ENCODE data around the gene PRKD1. TPM values are rescaled to one million over a fixed set of nuclear protein-coding genes. Genes with fewer than 3 reads are reported as not detected.

The PRKD1 gene
- total RNA-seq, 3 donors from 2014 or later, result 0.93 to 10.2 (median 3.1) TPM

DNA sequence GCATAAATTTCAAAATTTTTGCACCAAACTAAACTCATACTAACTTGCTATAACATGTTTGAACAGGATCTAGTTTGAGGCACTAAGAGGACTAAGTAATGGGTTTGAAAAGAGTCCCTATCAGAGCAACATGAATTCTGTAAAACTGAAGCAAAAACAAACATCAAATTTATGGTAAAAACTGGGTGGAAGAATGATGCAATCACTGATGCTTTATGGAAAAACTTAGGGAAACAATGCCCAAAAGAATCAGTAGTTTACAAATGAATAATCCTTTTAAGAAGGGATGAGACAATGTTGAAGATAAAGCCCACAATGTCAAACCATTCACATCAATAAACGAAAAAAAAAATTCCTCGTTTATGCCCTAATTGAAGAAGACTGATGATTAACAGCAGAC, 88.9 kb downstream of the PRKD1 start:
- Histone ChIP-seq H3K36me3 (ENCODE audit: low read depth) (no peaks in the 10 kb centered on the region), H3K9me3 (peaks cover 29% of the 10 kb centered on the region), H3K4me3 (no peak overlapping the region), H3K4me1 (ENCODE audit: low read depth) (no peaks in the 10 kb centered on the region)
- intact Hi-C loops (cut with DNase I, micrococcal nuclease), result no loop called here
- ATAC-seq, result no peak
- no peak for DNase-seq
- TF ChIP-seq CTCF (IDR thresholded peaks at IDR 0.05), result no peak

DNA sequence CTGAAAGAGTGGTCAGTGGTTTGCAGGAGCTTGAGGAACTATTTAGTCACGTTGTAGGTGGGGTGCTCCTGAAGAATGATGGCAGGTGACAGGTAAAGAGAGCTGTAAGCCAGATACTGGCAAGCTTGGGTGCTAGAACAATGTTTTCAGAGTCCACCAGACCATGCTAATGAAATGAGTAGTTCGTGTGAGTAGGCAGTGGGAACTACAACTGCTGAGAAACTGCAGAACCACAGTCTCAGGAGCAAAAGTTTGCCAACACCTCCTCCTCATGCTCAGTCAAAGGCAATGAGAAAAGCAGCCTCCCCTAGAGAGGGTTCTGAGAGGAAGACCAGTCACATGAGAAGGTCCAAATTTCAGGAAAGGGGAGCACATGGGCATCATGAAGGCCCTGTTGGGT, 91.3 kb downstream of the PRKD1 start:
- no peak for DNase-seq
- no peak for TF ChIP-seq CTCF (IDR thresholded peaks at IDR 0.05)
- H3K9me3 ChIP-seq, result peaks cover 25% of the 10 kb centered on the region

DNA sequence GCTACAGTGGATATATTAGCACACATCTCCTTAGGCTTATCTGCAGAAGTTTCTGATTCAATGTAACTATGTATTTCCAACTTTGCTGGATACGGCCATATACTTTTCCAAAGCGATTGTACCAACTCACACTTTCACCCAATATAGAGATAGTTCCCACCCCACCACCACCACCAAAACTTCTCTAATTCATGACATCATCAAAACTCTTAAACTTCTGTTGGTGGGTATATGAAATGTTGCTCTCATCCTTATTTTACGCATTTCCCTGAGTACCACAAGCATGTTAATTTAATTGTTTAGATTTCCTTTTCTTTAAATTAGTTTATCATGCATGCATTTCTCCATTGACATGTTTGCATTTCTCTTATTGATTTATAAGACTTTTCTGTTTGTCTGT, 95.6 kb downstream of the PRKD1 start:
- TF ChIP-seq CTCF (IDR thresholded peaks at IDR 0.05), result no peak
- Histone ChIP-seq H3K4me1 (ENCODE audit: low read depth) (no peaks in the 10 kb centered on the region), H3K36me3 (ENCODE audit: low read depth) (no peaks in the 10 kb centered on the region), H3K9me3 (no peaks in the 10 kb centered on the region), H3K4me3 (no peak overlapping the region)
- DNase-seq, result no peak
- no peak for ATAC-seq
- intact Hi-C loops (cut with DNase I, micrococcal nuclease), result no loop called here

More for the DNA sequence above, 91.3 kb downstream of the PRKD1 start:
- Histone ChIP-seq H3K4me3 (no peak overlapping the region), H3K4me1 (ENCODE audit: low read depth) (no peaks in the 10 kb centered on the region), H3K36me3 (ENCODE audit: low read depth) (no peaks in the 10 kb centered on the region)
- no peak for ATAC-seq
- intact Hi-C loops (cut with DNase I, micrococcal nuclease), result no loop called here

DNA sequence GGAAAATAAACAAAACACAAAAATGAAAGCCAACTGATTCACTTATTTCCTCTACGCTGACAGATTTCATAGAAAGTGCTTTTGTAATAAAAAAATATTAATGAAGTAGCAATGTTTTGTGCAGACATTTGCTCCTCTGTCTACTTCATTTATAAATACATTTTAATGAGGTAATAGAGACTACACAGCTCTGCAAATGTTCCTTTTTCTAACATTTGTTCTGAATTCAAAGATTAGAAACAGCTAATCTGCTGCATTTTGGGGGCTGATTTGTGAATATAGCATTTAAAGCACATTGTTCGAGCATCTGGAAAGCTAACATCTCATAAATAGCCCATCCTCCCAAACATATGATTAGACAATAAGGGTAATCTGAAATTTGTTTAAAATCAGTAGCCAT, 97.8 kb downstream of the PRKD1 start:
- ATAC-seq (no peak), DNase-seq (no peak)
- intact Hi-C loops (cut with DNase I, micrococcal nuclease), result no loop called here
- H3K4me3 ChIP-seq, result no peak overlapping the region
- H3K36me3 ChIP-seq (ENCODE audit: low read depth), result no peaks in the 10 kb centered on the region
- no peak for TF ChIP-seq CTCF (IDR thresholded peaks at IDR 0.05)
- no peaks in the 10 kb centered on the region for H3K9me3 ChIP-seq
- H3K4me1 ChIP-seq (ENCODE audit: low read depth), result no peaks in the 10 kb centered on the region

GRCh38 chr14:29823816-29824215, 103.8 kb downstream of the PRKD1 start:
- ATAC-seq (no peak), DNase-seq (no peak)
- intact Hi-C loops (cut with DNase I, micrococcal nuclease), result no loop called here
- Histone ChIP-seq H3K4me1 (ENCODE audit: low read depth) (no peaks in the 10 kb centered on the region), H3K4me3 (no peak overlapping the region), H3K9me3 (no peaks in the 10 kb centered on the region), H3K36me3 (ENCODE audit: low read depth) (no peaks in the 10 kb centered on the region)
- TF ChIP-seq CTCF (IDR thresholded peaks at IDR 0.05), result no peak

GRCh38 chr14:29822430-29822709, 105.3 kb downstream of the PRKD1 start:
- Histone ChIP-seq H3K9me3 (no peaks in the 10 kb centered on the region), H3K4me1 (ENCODE audit: low read depth) (no peaks in the 10 kb centered on the region), H3K4me3 (no peak overlapping the region), H3K36me3 (ENCODE audit: low read depth) (no peaks in the 10 kb centered on the region)
- no peak for ATAC-seq
- intact Hi-C loops (cut with DNase I, micrococcal nuclease), result no loop called here
- DNase-seq, result no peak
- no peak for TF ChIP-seq CTCF (IDR thresholded peaks at IDR 0.05)
